Smooth muscle cell (in vitro differentiated cells): ENCODE results near the gene OR1K1. TPM values are rescaled to one million over a fixed set of nuclear protein-coding genes. Genes with fewer than 3 reads are reported as not detected.
A peak's percentile ranks its signal among the peaks of the same experiment; 100 is the strongest.
"Not testable (repeated sequence)": the region's sequence is repeated elsewhere in the genome, so short reads cannot be mapped to it uniquely, and the experiment has no call there.

Experiments used
- DNase-seq: peaks from one replicate; lab custom pipeline; 2025; ENCODE audit not compliant: unreplicated experiment; lab: John Stamatoyannopoulos, UW
- H2AFZ ChIP-seq: fragments of 200-600 bp; sonication (generic); 2 replicates; pipeline ENCODE4 v1.6.0; 2016; ENCODE audit warnings: antibody characterized with exemption, low read depth, mild to moderate bottlenecking
- H3F3A ChIP-seq: fragments of 200-600 bp; sonication (generic); 2 replicates; pipeline ENCODE4 v1.6.0; 2017; ENCODE audit warnings: antibody characterized with exemption, low read depth
- H3K27ac ChIP-seq: fragments of 200-600 bp; sonication (generic); 2 replicates; pipeline ENCODE4 v1.5.1; 2016; ENCODE audit warnings: low read depth, mild to moderate bottlenecking
- H3K27me3 ChIP-seq: fragments of 200-600 bp; sonication (generic); 2 replicates; pipeline ENCODE4 v1.6.1; 2016; ENCODE audit warnings: low read depth, mild to moderate bottlenecking
- H3K36me3 ChIP-seq: fragments of 200-600 bp; sonication (generic); 2 replicates; pipeline ENCODE4 v1.5.1; 2016; ENCODE audit warnings: low read depth
- H3K4me1 ChIP-seq: fragments of 200-600 bp; sonication (generic); 2 replicates; pipeline ENCODE4 v1.5.1; 2016; ENCODE audit warnings: low read depth
- H3K4me2 ChIP-seq: fragments of 200-600 bp; sonication (generic); 2 replicates; pipeline ENCODE4 v1.6.0; 2016; ENCODE audit warnings: mild to moderate bottlenecking
- H3K4me3 ChIP-seq: fragments of 200-600 bp; sonication (generic); 2 replicates; pipeline ENCODE4 v1.5.1; 2016; ENCODE audit warnings: mild to moderate bottlenecking
- H3K79me2 ChIP-seq: fragments of 200-600 bp; sonication (generic); 2 replicates; pipeline ENCODE4 v1.6.0; 2016; ENCODE audit warnings: low read depth, mild to moderate bottlenecking
- H3K9ac ChIP-seq: fragments of 200-600 bp; sonication (generic); 2 replicates; pipeline ENCODE4 v1.6.0; 2016; ENCODE audit warnings: low read depth
- H3K9me3 ChIP-seq: fragments of 200-600 bp; sonication (generic); replicated peaks from 2 replicates; pipeline ENCODE4 v1.5.1; 2016; ENCODE audit warnings: low read depth
- H4K20me1 ChIP-seq: fragments of 200-600 bp; sonication (generic); 2 replicates; pipeline ENCODE4 v1.6.0; 2016; ENCODE audit warnings: low read depth
- CTCF ChIP-seq: fragments of 200-600 bp; sonication (generic); IDR thresholded peaks from 2 replicates; pipeline ENCODE4 v1.5.1; 2017; ENCODE audit warnings: borderline replicate concordance, mild to moderate bottlenecking, antibody characterized with exemption; ENCODE audit not compliant: insufficient read depth, poor library complexity, severe bottlenecking
- WGBS: methylation state at CpG from one replicate; pipeline ENCODE4 v1.1.7; 2016; ENCODE audit warnings: low lambda C conversion rate; 5-methylcytosine and 5-hydroxymethylcytosine counted together
- polyA plus RNA-seq: library from polyadenylated mRNA; unstranded; fragments of >200 nt; fragmentation: Nextera tagmentation; extraction: Ambion mirVana; gene quantifications from 2 replicates; pipeline ENCODE4 v1.2.1, GENCODE V29; 2016
- total RNA-seq: library from RNA; depleted of rRNA; stranded (reverse); fragments of >200 nt; gene quantifications from 2 replicates; pipeline ENCODE4 v1.2.3, GENCODE V29; 2014

The OR1K1 gene
- total and polyA plus RNA-seq, 2 experiments from 2014 or later, result not detected

GRCh38 chr9:122827761-122828093 lies 27.8 kb downstream of the OR1K1 start:
- H3F3A ChIP-seq, result peaks cover 6% of the 10 kb centered on the region
- peak overlapping the region; percentile 89 for H2AFZ ChIP-seq
- peak overlapping the region; percentile 100 for H3K4me2 ChIP-seq
- no peaks in the 10 kb centered on the region for H3K9me3 ChIP-seq
- no peak for DNase-seq
- peak overlapping the region; percentile 85 for H3K9ac ChIP-seq
- H3K4me3 ChIP-seq, result peak overlapping the region; percentile 94
- H3K27ac ChIP-seq, result peak overlapping the region; percentile 68
- no peak for TF ChIP-seq CTCF
- H3K79me2 ChIP-seq, result peaks cover 36% of the 10 kb centered on the region
- whole genome bisulfite sequencing, result 1% methylated on average over 8 of the region's 8 CpGs
- no peaks in the 10 kb centered on the region for H3K27me3 ChIP-seq
- peaks cover 37% of the 10 kb centered on the region for H4K20me1 ChIP-seq
- H3K4me1 ChIP-seq, result peaks cover 10% of the 10 kb centered on the region
- no peaks in the 10 kb centered on the region for H3K36me3 ChIP-seq

- peak overlapping the region; percentile 85 for H3K9ac ChIP-seq
- not testable (repeated sequence) for H3K27me3 ChIP-seq, H3K9me3 ChIP-seq, H3K36me3 ChIP-seq, H3F3A ChIP-seq, DNase-seq
- WGBS, result 74% methylated on average over 18 of the region's 18 CpGs
- H2AFZ ChIP-seq, result peak overlapping the region; percentile 89
- H3K79me2 ChIP-seq, result peaks cover 36% of the 10 kb centered on the region
- peak overlapping the region; percentile 100 for H3K4me2 ChIP-seq
- peak overlapping the region; percentile 68 for H3K27ac ChIP-seq
- H4K20me1 ChIP-seq, result peaks cover 29% of the 10 kb centered on the region
- peak overlapping the region; percentile 94 for H3K4me3 ChIP-seq
- H3K4me1 ChIP-seq, result peaks cover 10% of the 10 kb centered on the region
These were observed 29.0 kb downstream of the OR1K1 start for GRCh38 chr9:122828965-122829284.

- H4K20me1 ChIP-seq, result peaks cover 8% of the 10 kb centered on the region
- no peak overlapping the region for H3K4me2 ChIP-seq
- H3F3A ChIP-seq, result peaks cover 6% of the 10 kb centered on the region
- no peaks in the 10 kb centered on the region for H3K9me3 ChIP-seq
- no peak overlapping the region for H2AFZ ChIP-seq
- WGBS, result 97% methylated on average over 3 of the region's 3 CpGs
- no peak overlapping the region for H3K27ac ChIP-seq
- no peak for TF ChIP-seq CTCF
- H3K4me1 ChIP-seq, result peaks cover 4% of the 10 kb centered on the region
- no peak overlapping the region for H3K9ac ChIP-seq
- H3K4me3 ChIP-seq, result no peak overlapping the region
- DNase-seq, result no peak
- no peaks in the 10 kb centered on the region for H3K27me3 ChIP-seq
- H3K79me2 ChIP-seq, result peaks cover 5% of the 10 kb centered on the region
- no peaks in the 10 kb centered on the region for H3K36me3 ChIP-seq
These were observed 32.3 kb downstream of the OR1K1 start for GRCh38 chr9:122832194-122832593.

GRCh38 chr9:122835313-122835731 lies 35.4 kb downstream of the OR1K1 start:
- Histone ChIP-seq H3K4me3 (no peak overlapping the region), H3K36me3 (no peaks in the 10 kb centered on the region), H3F3A (no peaks in the 10 kb centered on the region), H4K20me1 (no peaks in the 10 kb centered on the region), H3K9me3 (no peaks in the 10 kb centered on the region), H3K4me2 (no peak overlapping the region), H3K27ac (no peak overlapping the region), H3K79me2 (no peaks in the 10 kb centered on the region), H2AFZ (no peak overlapping the region), H3K27me3 (no peaks in the 10 kb centered on the region), H3K4me1 (no peaks in the 10 kb centered on the region), H3K9ac (no peak overlapping the region)
- TF ChIP-seq CTCF, result no peak
- 67% methylated on average over 4 of the region's 4 CpGs for WGBS
- no peak for DNase-seq
